SK-N-SH (cell line): ENCODE measurements around the gene AKAP6. TPM values are rescaled to one million over a fixed set of nuclear protein-coding genes. Genes with fewer than 3 reads are reported as not detected.

Source experiments
- CTCF ChIA-PET: fragments of 300-600, 350-600 bp; formaldehyde crosslinking; extraction: SDS; loops from one replicate; lab custom pipeline; 2021; lab: Yijun Ruan, JAX
- POLR2A ChIA-PET: fragments of 350-600 bp; sonication (Branson Sonifier 250); formaldehyde crosslinking; extraction: SDS; loops from one replicate; lab custom pipeline; 2020; ENCODE audit warnings: antibody characterized with exemption, inconsistent platforms; lab: Yijun Ruan, JAX
- DNase-seq: peaks from one replicate; pipeline ENCODE4 v3.0.0; 2012
- H2AFZ ChIP-seq: fragments of 200-600 bp; sonication (generic); 2 replicates; pipeline ENCODE4 v1.8.1; 2016; ENCODE audit warnings: antibody characterized with exemption, mild to moderate bottlenecking, low read depth
- H3F3A ChIP-seq: fragments of 200-600 bp; sonication (generic); replicated peaks from 2 replicates; pipeline ENCODE3; 2016; ENCODE audit warnings: antibody characterized with exemption, mild to moderate bottlenecking; ENCODE audit not compliant: insufficient read depth
- H3K27ac ChIP-seq, 2 experiments: fragments of 200-500 bp in 1 of 2; fragments of 200-600 bp in 1 of 2; sonication (Bioruptor generic) in 1 of 2; sonication (generic), shearing (Covaris generic) in 1 of 2; 2 replicates each; pipeline versions ENCODE4 v1.5.1 to v1.6.1; 2014 to 2016; ENCODE audit warnings: low read depth in 2 of 2, inconsistent platforms in 1 of 2, low read length in 1 of 2, mild to moderate bottlenecking in 1 of 2, mixed read lengths in 1 of 2
- H3K27me3 ChIP-seq: fragments of 200-600 bp; sonication (generic), shearing (Covaris generic); 2 replicates; pipeline ENCODE4 v1.6.1; 2016; ENCODE audit warnings: mixed run types; ENCODE audit not compliant: insufficient read depth
- H3K36me3 ChIP-seq, 2 experiments: fragments of 200-500 bp in 1 of 2; fragments of 200-600 bp in 1 of 2; sonication (Bioruptor generic) in 1 of 2; sonication (generic) in 1 of 2; replicated peaks in 1 of 2; 2 replicates each; pipeline versions ENCODE3 to v1.5.1; 2014 to 2016; ENCODE audit warnings: low read length in 1 of 2, mild to moderate bottlenecking in 1 of 2; ENCODE audit not compliant: insufficient read depth in 2 of 2, control insufficient read depth in 1 of 2
- H3K4me1 ChIP-seq, 2 experiments: fragments of 200-500 bp in 1 of 2; fragments of 200-600 bp in 1 of 2; sonication (Bioruptor generic) in 1 of 2; sonication (generic), shearing (Covaris generic) in 1 of 2; 2 replicates each; pipeline versions ENCODE4 v1.5.1 to v1.6.1; 2014 to 2016; ENCODE audit warnings: low read depth in 1 of 2, low read length in 1 of 2, mixed run types in 1 of 2; ENCODE audit not compliant: insufficient read depth in 2 of 2, control insufficient read depth in 1 of 2
- H3K4me2 ChIP-seq: fragments of 200-600 bp; sonication (generic), shearing (Covaris generic); 2 replicates; pipeline ENCODE4 v1.6.1; 2017; ENCODE audit warnings: mixed run types
- H3K4me3 ChIP-seq, 2 experiments: fragments of 200-500 bp in 1 of 2; fragments of 200-600 bp in 1 of 2; sonication (Bioruptor generic) in 1 of 2; sonication (generic), shearing (Covaris generic) in 1 of 2; 2 replicates each; pipeline versions ENCODE4 v1.5.1 to v1.8.1; 2014 to 2016; ENCODE audit warnings: low read depth in 2 of 2, inconsistent platforms in 1 of 2, low read length in 1 of 2, mild to moderate bottlenecking in 1 of 2, mixed read lengths in 1 of 2, moderate library complexity in 1 of 2
- H3K79me2 ChIP-seq: fragments of 200-600 bp; sonication (generic); 2 replicates; pipeline ENCODE4 v1.8.1; 2017; ENCODE audit warnings: mild to moderate bottlenecking; ENCODE audit not compliant: insufficient read depth
- H3K9ac ChIP-seq: fragments of 200-600 bp; sonication (generic); 2 replicates; pipeline ENCODE4 v1.6.1; 2017; ENCODE audit warnings: mixed run types
- H3K9me2 ChIP-seq: fragments of 200-600 bp; sonication (generic); 2 replicates; pipeline ENCODE4 v1.6.1; 2017; ENCODE audit warnings: mixed run types
- H3K9me3 ChIP-seq: fragments of 200-600 bp; sonication (generic); 2 replicates; pipeline ENCODE4 v1.6.1; 2017; ENCODE audit warnings: mixed run types, mild to moderate bottlenecking, moderate library complexity
- H4K20me1 ChIP-seq: fragments of 200-600 bp; sonication (generic); 2 replicates; pipeline ENCODE4 v1.6.1; 2017; ENCODE audit warnings: mild to moderate bottlenecking, mixed run types; ENCODE audit not compliant: insufficient read depth
- CHD2 ChIP-seq: fragments of 150-350 bp; IDR thresholded peaks from 2 replicates; pipeline ENCODE4 v1.6.1; 2018; ENCODE audit warnings: low read length; ENCODE audit not compliant: partially characterized antibody
- ELF1 ChIP-seq: IDR thresholded peaks from 2 replicates; pipeline ENCODE4 v1.4.0; 2012
- EP300 ChIP-seq, 2 experiments: IDR thresholded peaks; 2 replicates each; pipeline versions ENCODE4 v1.4.0 to v1.6.1; 2012; ENCODE audit warnings: borderline replicate concordance in 1 of 2, low read depth in 1 of 2, low read length in 1 of 2
- EZH2phosphoT487 ChIP-seq: fragments of 200-600 bp; sonication (generic); IDR thresholded peaks from 2 replicates; pipeline ENCODE4 v1.6.1; 2017; ENCODE audit warnings: low read depth, mixed run types, mild to moderate bottlenecking, antibody characterized with exemption, moderate library complexity, borderline replicate concordance
- FOXJ3 ChIP-seq: sonication (generic); formaldehyde crosslinking; IDR thresholded peaks from 2 replicates; pipeline ENCODE4 v1.5.1; 2020; ENCODE audit warnings: mild to moderate bottlenecking, missing genetic modification reagents
- FOXM1 ChIP-seq: IDR thresholded peaks from 2 replicates; pipeline ENCODE4 v1.4.0; 2012; ENCODE audit warnings: low read depth, mild to moderate bottlenecking
- GABPA ChIP-seq: IDR thresholded peaks from 2 replicates; pipeline ENCODE4 v1.4.0; 2012; ENCODE audit warnings: low read depth, mild to moderate bottlenecking
- MAX ChIP-seq: IDR thresholded peaks from 2 replicates; pipeline ENCODE4 v1.4.0; 2012; ENCODE audit warnings: low read depth
- MXI1 ChIP-seq: IDR thresholded peaks from 2 replicates; pipeline ENCODE4 v1.6.1; 2012; ENCODE audit warnings: mild to moderate bottlenecking, low read depth, low read length, improper control_type of control experiment
- POLR2AphosphoS5 ChIP-seq: IDR thresholded peaks from 2 replicates; pipeline ENCODE4 v1.6.1; 2012; ENCODE audit warnings: low read depth, low read length
- RCOR1 ChIP-seq: fragments of 150-350 bp; IDR thresholded peaks from 2 replicates; pipeline ENCODE4 v1.6.1; 2017; ENCODE audit warnings: antibody characterized with exemption, low read length
- TAF1 ChIP-seq: IDR thresholded peaks from 2 replicates; pipeline ENCODE4 v1.6.1; 2012; ENCODE audit warnings: low read depth, mild to moderate bottlenecking, low read length, moderate library complexity, borderline replicate concordance
- WGBS: methylation state at CpG from one replicate; pipeline ENCODE4 v1.1.6; 2017; ENCODE audit warnings: low lambda C conversion rate; 5-methylcytosine and 5-hydroxymethylcytosine counted together
- polyA plus RNA-seq, 3 experiments: library from polyadenylated mRNA; depleted of rRNA; stranded (reverse); fragments of >200 nt; gene quantifications; 2 replicates each; pipeline ENCODE4 v1.2.3, GENCODE V29; 2012
- TF ChIP-seq, protein P1 (sequence below): IDR thresholded peaks from 2 replicates; pipeline ENCODE4 v1.6.1; 2012; ENCODE audit warnings: mild to moderate bottlenecking, low read depth, low read length, moderate library complexity

Gene AKAP6
- polyA plus RNA-seq, 1 of the 3 experiments (the other 2 are of a cell fraction) = 1.7 TPM

DNA sequence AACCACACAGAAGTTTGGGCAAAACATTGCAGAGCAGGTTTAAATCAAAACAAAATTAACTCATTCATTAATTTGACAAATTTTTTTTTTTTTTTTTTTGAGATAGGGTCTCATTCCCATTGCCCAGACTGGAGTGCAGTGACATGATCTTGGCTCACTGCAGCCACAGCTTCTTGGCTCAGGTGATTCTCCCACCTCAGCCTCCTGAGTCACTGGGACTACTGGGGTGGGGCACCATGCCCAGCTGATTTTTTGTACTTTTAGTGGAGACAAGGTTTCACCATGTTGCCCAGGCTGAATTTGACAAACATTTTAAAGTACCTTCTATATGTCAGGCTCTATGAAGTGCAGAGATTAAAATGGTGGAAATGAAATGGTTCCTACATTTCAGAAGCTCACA, 352.5 kb downstream of the AKAP6 start:
- peaks cover 9 to 14% of the 10 kb centered on the region in 2 experiments for H3K36me3 ChIP-seq
- H2AFZ ChIP-seq = no peak overlapping the region
- POLR2A ChIA-PET = no interaction called here
- no peak overlapping the region for H3K27ac ChIP-seq
- no peak overlapping the region for H3K4me2 ChIP-seq
- no peaks in the 10 kb centered on the region for H3K9me3 ChIP-seq
- CTCF ChIA-PET = interaction anchor here (1.2 kb wide), 1 partner anchor 251 kb away, joined by 3 read pairs; no protein-coding TSS in a partner anchor
- no peak for DNase-seq
- H3K79me2 ChIP-seq = no peaks in the 10 kb centered on the region
- no peaks in the 10 kb centered on the region for H4K20me1 ChIP-seq
- peaks cover 4% of the 10 kb centered on the region for H3F3A ChIP-seq
- no peak for TF ChIP-seq GABPA
- TF ChIP-seq FOXM1 = no peak
- no peak for TF ChIP-seq MXI1
- no peaks in the 10 kb centered on the region for H3K4me1 ChIP-seq
- no peak overlapping the region for H3K9ac ChIP-seq
- no peak overlapping the region for H3K4me3 ChIP-seq
- H3K27me3 ChIP-seq = no peaks in the 10 kb centered on the region
- no peaks in the 10 kb centered on the region for H3K9me2 ChIP-seq

- Histone ChIP-seq H3K79me2 (no peaks in the 10 kb centered on the region), H4K20me1 (no peaks in the 10 kb centered on the region), H3F3A (peaks cover 4% of the 10 kb centered on the region), H3K4me1 (no peaks in the 10 kb centered on the region), H3K4me2 (no peak overlapping the region), H3K4me3 (no peak overlapping the region), H3K9ac (no peak overlapping the region), H3K9me2 (no peaks in the 10 kb centered on the region), H3K36me3 (peaks cover 9 to 14% of the 10 kb centered on the region in 2 experiments), H3K27me3 (no peaks in the 10 kb centered on the region), H3K27ac (no peak overlapping the region), H2AFZ (no peak overlapping the region), H3K9me3 (no peaks in the 10 kb centered on the region)
- POLR2A ChIA-PET = no interaction called here
- WGBS = 87% methylated on average over 3 of the region's 3 CpGs
- no peak for DNase-seq
- CTCF ChIA-PET = no interaction called here
- TF ChIP-seq POLR2AphosphoS5 = no peak
- TF ChIP-seq ELF1 = no peak
- TF ChIP-seq EZH2phosphoT487 = no peak
- no peak for TF ChIP-seq TAF1
- no peak for TF ChIP-seq CHD2
- TF ChIP-seq FOXJ3 (CRISPR knock-in tag) = no peak
- TF ChIP-seq EP300 (IDR thresholded peaks at IDR 0.05; ENCODE audit: borderline replicate concordance in 1 of 2, low read depth in 1 of 2, low read length in 1 of 2) = no peak
- TF ChIP-seq, protein P1, sequence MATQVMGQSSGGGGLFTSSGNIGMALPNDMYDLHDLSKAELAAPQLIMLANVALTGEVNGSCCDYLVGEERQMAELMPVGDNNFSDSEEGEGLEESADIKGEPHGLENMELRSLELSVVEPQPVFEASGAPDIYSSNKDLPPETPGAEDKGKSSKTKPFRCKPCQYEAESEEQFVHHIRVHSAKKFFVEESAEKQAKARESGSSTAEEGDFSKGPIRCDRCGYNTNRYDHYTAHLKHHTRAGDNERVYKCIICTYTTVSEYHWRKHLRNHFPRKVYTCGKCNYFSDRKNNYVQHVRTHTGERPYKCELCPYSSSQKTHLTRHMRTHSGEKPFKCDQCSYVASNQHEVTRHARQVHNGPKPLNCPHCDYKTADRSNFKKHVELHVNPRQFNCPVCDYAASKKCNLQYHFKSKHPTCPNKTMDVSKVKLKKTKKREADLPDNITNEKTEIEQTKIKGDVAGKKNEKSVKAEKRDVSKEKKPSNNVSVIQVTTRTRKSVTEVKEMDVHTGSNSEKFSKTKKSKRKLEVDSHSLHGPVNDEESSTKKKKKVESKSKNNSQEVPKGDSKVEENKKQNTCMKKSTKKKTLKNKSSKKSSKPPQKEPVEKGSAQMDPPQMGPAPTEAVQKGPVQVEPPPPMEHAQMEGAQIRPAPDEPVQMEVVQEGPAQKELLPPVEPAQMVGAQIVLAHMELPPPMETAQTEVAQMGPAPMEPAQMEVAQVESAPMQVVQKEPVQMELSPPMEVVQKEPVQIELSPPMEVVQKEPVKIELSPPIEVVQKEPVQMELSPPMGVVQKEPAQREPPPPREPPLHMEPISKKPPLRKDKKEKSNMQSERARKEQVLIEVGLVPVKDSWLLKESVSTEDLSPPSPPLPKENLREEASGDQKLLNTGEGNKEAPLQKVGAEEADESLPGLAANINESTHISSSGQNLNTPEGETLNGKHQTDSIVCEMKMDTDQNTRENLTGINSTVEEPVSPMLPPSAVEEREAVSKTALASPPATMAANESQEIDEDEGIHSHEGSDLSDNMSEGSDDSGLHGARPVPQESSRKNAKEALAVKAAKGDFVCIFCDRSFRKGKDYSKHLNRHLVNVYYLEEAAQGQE = no peak
- no peak for TF ChIP-seq RCOR1
- TF ChIP-seq GABPA = no peak
- TF ChIP-seq MAX = no peak
Measured at GRCh38 chr14:32682214-32682613, 353.1 kb downstream of the AKAP6 start.
